ENCODE results near the gene ULK1. TPM values are rescaled to one million over a fixed set of nuclear protein-coding genes. Genes with fewer than 3 reads are reported as not detected.

ULK1 gene
- total and polyA plus RNA-seq, 3 donors from 2014 or later, result 29.2 to 53.5 (median 49.9) TPM

- H3K4me3 ChIP-seq, result no peak overlapping the region
- WGBS, 2 donors, result 81 to 92% methylated on average over 26 to 35 of the region's 35 CpGs
- H3K4me1 ChIP-seq, result no peaks in the 10 kb centered on the region
- no peak for TF ChIP-seq POLR2A (IDR thresholded peaks at IDR 0.05)
- no peak for TF ChIP-seq CTCF (IDR thresholded peaks at IDR 0.05)
- no peak overlapping the region for H3K27ac ChIP-seq
- intact Hi-C loops (cut with DNase I; ENCODE audit: low total_unique reads), result no loop called here
- DNase-seq, result no peak
- H3K9me3 ChIP-seq, result no peaks in the 10 kb centered on the region
- no peaks in the 10 kb centered on the region for H3K27me3 ChIP-seq
- no peaks in the 10 kb centered on the region for H3K36me3 ChIP-seq (ENCODE audit: low read depth, missing control alignments)
These were observed 40.3 kb upstream of the ULK1 start for GRCh38 chr12:131853832-131854797.

GRCh38 chr12:131854861-131855476 lies 39.5 kb upstream of the ULK1 start:
- H3K36me3 ChIP-seq (ENCODE audit: low read depth, missing control alignments), result no peaks in the 10 kb centered on the region
- no peak for DNase-seq
- intact Hi-C loops (cut with DNase I; ENCODE audit: low total_unique reads), result no loop called here
- WGBS, 2 donors, result 78 to 87% methylated on average over 15 to 16 of the region's 16 CpGs
- no peaks in the 10 kb centered on the region for H3K27me3 ChIP-seq
- no peak overlapping the region for H3K27ac ChIP-seq
- no peaks in the 10 kb centered on the region for H3K9me3 ChIP-seq
- TF ChIP-seq POLR2A (IDR thresholded peaks at IDR 0.05) (no peak), CTCF (IDR thresholded peaks at IDR 0.05) (no peak)
- H3K4me3 ChIP-seq, result no peak overlapping the region
- H3K4me1 ChIP-seq, result no peaks in the 10 kb centered on the region

GRCh38 chr12:131855521-131856142 lies 38.8 kb upstream of the ULK1 start:
- H3K27ac ChIP-seq, result no peak overlapping the region
- WGBS, 2 donors, result 37 to 59% methylated on average over 9 to 30 of the region's 30 CpGs
- TF ChIP-seq CTCF (IDR thresholded peaks at IDR 0.05), result no peak
- TF ChIP-seq POLR2A (IDR thresholded peaks at IDR 0.05), result no peak
- no peaks in the 10 kb centered on the region for H3K4me1 ChIP-seq
- DNase-seq, result no peak
- intact Hi-C loops (cut with DNase I; ENCODE audit: low total_unique reads), result no loop called here
- no peaks in the 10 kb centered on the region for H3K9me3 ChIP-seq
- no peaks in the 10 kb centered on the region for H3K27me3 ChIP-seq
- H3K36me3 ChIP-seq (ENCODE audit: low read depth, missing control alignments), result no peaks in the 10 kb centered on the region
- no peak overlapping the region for H3K4me3 ChIP-seq

- Histone ChIP-seq H3K4me1 (no peaks in the 10 kb centered on the region), H3K9me3 (no peaks in the 10 kb centered on the region), H3K4me3 (no peak overlapping the region), H3K27ac (no peak overlapping the region), H3K36me3 (ENCODE audit: low read depth, missing control alignments) (no peaks in the 10 kb centered on the region), H3K27me3 (no peaks in the 10 kb centered on the region)
- intact Hi-C loops (cut with DNase I; ENCODE audit: low total_unique reads), result no loop called here
- WGBS, 2 donors, result 84 to 91% methylated on average over 10 of the region's 10 CpGs
- no peak for DNase-seq
- TF ChIP-seq CTCF (IDR thresholded peaks at IDR 0.05), result no peak
- no peak for TF ChIP-seq POLR2A (IDR thresholded peaks at IDR 0.05)
These were observed 37.9 kb upstream of the ULK1 start for GRCh38 chr12:131856366-131857097.
